ENCODE data around the gene CPPED1. TPM values are rescaled to one million over a fixed set of nuclear protein-coding genes. Genes with fewer than 3 reads are reported as not detected.

The CPPED1 gene
- total RNA-seq, 2 experiments from 2014 or later, result 6.4 to 6.5 TPM

GRCh38 chr16:12758670-12759558, 44.8 kb downstream of the CPPED1 start:
- H3K4me1 Mint-ChIP-seq (ENCODE audit: low read depth), result no peaks in the 10 kb centered on the region
- no peak for DNase-seq
- H3K27me3 Mint-ChIP-seq (ENCODE audit: low read depth), result no peaks in the 10 kb centered on the region
- H3K4me3 Mint-ChIP-seq, result no peak overlapping the region
- no peaks in the 10 kb centered on the region for H3K36me3 Mint-ChIP-seq (ENCODE audit: low read depth)
- intact Hi-C loops (cut with micrococcal nuclease), result loop anchor here (10.0 kb wide), 2 partner anchors 184 to 304 kb away; no protein-coding TSS in a partner anchor
- CTCF ChIA-PET, result no interaction called here
- no peaks in the 10 kb centered on the region for H3K9me3 Mint-ChIP-seq
- H3K27ac Mint-ChIP-seq, result no peak overlapping the region

GRCh38 chr16:12758031-12758669, 45.5 kb downstream of the CPPED1 start:
- H3K9me3 Mint-ChIP-seq, result no peaks in the 10 kb centered on the region
- intact Hi-C loops (cut with micrococcal nuclease), result loop anchor here (10.0 kb wide), 2 partner anchors 183 to 303 kb away; no protein-coding TSS in a partner anchor
- H3K4me3 Mint-ChIP-seq, result no peak overlapping the region
- CTCF ChIA-PET, result no interaction called here
- H3K27me3 Mint-ChIP-seq (ENCODE audit: low read depth), result no peaks in the 10 kb centered on the region
- H3K27ac Mint-ChIP-seq, result no peak overlapping the region
- no peaks in the 10 kb centered on the region for H3K36me3 Mint-ChIP-seq (ENCODE audit: low read depth)
- no peaks in the 10 kb centered on the region for H3K4me1 Mint-ChIP-seq (ENCODE audit: low read depth)
- no peak for DNase-seq

- DNase-seq, result no peak
- H3K9me3 Mint-ChIP-seq, result no peaks in the 10 kb centered on the region
- intact Hi-C loops (cut with micrococcal nuclease), result loop anchor here (10.0 kb wide), 2 partner anchors 183 to 303 kb away; no protein-coding TSS in a partner anchor
- H3K4me3 Mint-ChIP-seq, result no peak overlapping the region
- no peak overlapping the region for H3K27ac Mint-ChIP-seq
- CTCF ChIA-PET, result no interaction called here
- no peaks in the 10 kb centered on the region for H3K4me1 Mint-ChIP-seq (ENCODE audit: low read depth)
- H3K27me3 Mint-ChIP-seq (ENCODE audit: low read depth), result no peaks in the 10 kb centered on the region
- no peaks in the 10 kb centered on the region for H3K36me3 Mint-ChIP-seq (ENCODE audit: low read depth)
These were observed 46.1 kb downstream of the CPPED1 start for GRCh38 chr16:12757546-12757945.

- intact Hi-C loops (cut with micrococcal nuclease), result loop anchor here (10.0 kb wide), 2 partner anchors 180 to 300 kb away; no protein-coding TSS in a partner anchor
- Mint-ChIP-seq H3K4me1 (ENCODE audit: low read depth) (peaks cover 14% of the 10 kb centered on the region), H3K27me3 (ENCODE audit: low read depth) (no peaks in the 10 kb centered on the region), H3K36me3 (ENCODE audit: low read depth) (no peaks in the 10 kb centered on the region), H3K9me3 (peaks cover 2% of the 10 kb centered on the region), H3K4me3 (no peak overlapping the region), H3K27ac (no peak overlapping the region)
- CTCF ChIA-PET, result no interaction called here
- DNase-seq, result no peak
These were observed 48.7 kb downstream of the CPPED1 start for GRCh38 chr16:12754824-12755543.

GRCh38 chr16:12753203-12754023, 50.3 kb downstream of the CPPED1 start:
- H3K4me1 Mint-ChIP-seq (ENCODE audit: low read depth), result peaks cover 25% of the 10 kb centered on the region
- intact Hi-C loops (cut with micrococcal nuclease), result loop anchor here (10.0 kb wide), 2 partner anchors 179 to 299 kb away; no protein-coding TSS in a partner anchor
- no peaks in the 10 kb centered on the region for H3K27me3 Mint-ChIP-seq (ENCODE audit: low read depth)
- CTCF ChIA-PET, result no interaction called here
- H3K9me3 Mint-ChIP-seq, result peaks cover 2% of the 10 kb centered on the region
- no peaks in the 10 kb centered on the region for H3K36me3 Mint-ChIP-seq (ENCODE audit: low read depth)
- H3K4me3 Mint-ChIP-seq, result no peak overlapping the region
- H3K27ac Mint-ChIP-seq, result no peak overlapping the region
- DNase-seq, result no peak

- no peak overlapping the region for H3K27ac Mint-ChIP-seq
- H3K4me1 Mint-ChIP-seq (ENCODE audit: low read depth), result peaks cover 25% of the 10 kb centered on the region
- H3K27me3 Mint-ChIP-seq (ENCODE audit: low read depth), result no peaks in the 10 kb centered on the region
- DNase-seq, result no peak
- peaks cover 2% of the 10 kb centered on the region for H3K9me3 Mint-ChIP-seq
- CTCF ChIA-PET, result interaction anchor here (0.7 kb wide), 1 partner anchor 74 kb away, joined by 3 read pairs; no protein-coding TSS in a partner anchor
- H3K4me3 Mint-ChIP-seq, result no peak overlapping the region
- intact Hi-C loops (cut with micrococcal nuclease), result loop anchor here (10.0 kb wide), 2 partner anchors 177 to 297 kb away; no protein-coding TSS in a partner anchor
- no peaks in the 10 kb centered on the region for H3K36me3 Mint-ChIP-seq (ENCODE audit: low read depth)
These were observed 51.5 kb downstream of the CPPED1 start for GRCh38 chr16:12752159-12752558.

- DNase-seq, result no peak
- H3K27ac Mint-ChIP-seq, result peak overlapping the region; percentile 29
- H3K27me3 Mint-ChIP-seq (ENCODE audit: low read depth), result no peaks in the 10 kb centered on the region
- H3K9me3 Mint-ChIP-seq, result peaks cover 8% of the 10 kb centered on the region
- no peak overlapping the region for H3K4me3 Mint-ChIP-seq
- peaks cover 5% of the 10 kb centered on the region for H3K36me3 Mint-ChIP-seq (ENCODE audit: low read depth)
- CTCF ChIA-PET, result interaction anchor here (0.8 kb wide), 1 partner anchor 50 kb away, joined by 3 read pairs; no protein-coding TSS in a partner anchor
- intact Hi-C loops (cut with micrococcal nuclease), result loop anchor here (1.0 to 10.0 kb wide), 10 partner anchors 18 to 670 kb away; partner anchors contain the start of gene CPPED1
- peaks cover 25% of the 10 kb centered on the region for H3K4me1 Mint-ChIP-seq (ENCODE audit: low read depth)
These were observed 53.2 kb downstream of the CPPED1 start for GRCh38 chr16:12750554-12750918.

GRCh38 chr16:12749076-12749475, 54.6 kb downstream of the CPPED1 start:
- Mint-ChIP-seq H3K36me3 (ENCODE audit: low read depth) (peaks cover 16% of the 10 kb centered on the region), H3K9me3 (peaks cover 22% of the 10 kb centered on the region), H3K4me1 (ENCODE audit: low read depth) (peaks cover 25% of the 10 kb centered on the region), H3K27ac (peak overlapping the region; percentile 16), H3K4me3 (no peak overlapping the region), H3K27me3 (ENCODE audit: low read depth) (no peaks in the 10 kb centered on the region)
- no peak for DNase-seq
- intact Hi-C loops (cut with micrococcal nuclease), result no loop called here
- CTCF ChIA-PET, result no interaction called here

- Mint-ChIP-seq H3K4me3 (no peak overlapping the region), H3K9me3 (peaks cover 27% of the 10 kb centered on the region), H3K4me1 (ENCODE audit: low read depth) (peaks cover 25% of the 10 kb centered on the region), H3K36me3 (ENCODE audit: low read depth) (peaks cover 20% of the 10 kb centered on the region), H3K27ac (no peak overlapping the region), H3K27me3 (ENCODE audit: low read depth) (no peaks in the 10 kb centered on the region)
- intact Hi-C loops (cut with micrococcal nuclease), result no loop called here
- DNase-seq, result no peak
- CTCF ChIA-PET, result no interaction called here
These were observed 55.9 kb downstream of the CPPED1 start for GRCh38 chr16:12747827-12748226.

GRCh38 chr16:12747261-12747660, 56.4 kb downstream of the CPPED1 start:
- no peaks in the 10 kb centered on the region for H3K27me3 Mint-ChIP-seq (ENCODE audit: low read depth)
- DNase-seq, result no peak
- intact Hi-C loops (cut with micrococcal nuclease), result no loop called here
- no peak overlapping the region for H3K27ac Mint-ChIP-seq
- H3K36me3 Mint-ChIP-seq (ENCODE audit: low read depth), result peaks cover 20% of the 10 kb centered on the region
- H3K4me1 Mint-ChIP-seq (ENCODE audit: low read depth), result peaks cover 25% of the 10 kb centered on the region
- no peak overlapping the region for H3K4me3 Mint-ChIP-seq
- H3K9me3 Mint-ChIP-seq, result peaks cover 27% of the 10 kb centered on the region
- CTCF ChIA-PET, result no interaction called here

GRCh38 chr16:12744860-12745259, 58.8 kb downstream of the CPPED1 start:
- Mint-ChIP-seq H3K4me3 (no peak overlapping the region), H3K27me3 (ENCODE audit: low read depth) (no peaks in the 10 kb centered on the region), H3K36me3 (ENCODE audit: low read depth) (peaks cover 25% of the 10 kb centered on the region), H3K9me3 (peaks cover 25% of the 10 kb centered on the region), H3K4me1 (ENCODE audit: low read depth) (peaks cover 10% of the 10 kb centered on the region), H3K27ac (no peak overlapping the region)
- DNase-seq, result no peak
- CTCF ChIA-PET, result no interaction called here
- intact Hi-C loops (cut with micrococcal nuclease), result no loop called here
